Rectal smooth muscle tissue (tissue), 1 donor: ENCODE results near the gene TMED1.

Experiments
- H3K27ac ChIP-seq: one replicate; pipeline ENCODE4 v1.7.0; 2013; ENCODE audit warnings: low read depth, low read length, inconsistent platforms
- H3K27me3 ChIP-seq: one replicate; pipeline ENCODE4 v1.7.0; 2013; ENCODE audit warnings: low read length; ENCODE audit not compliant: control insufficient read depth, insufficient read depth
- H3K36me3 ChIP-seq: one replicate; pipeline ENCODE4 v1.7.0; 2013; ENCODE audit warnings: low read length; ENCODE audit not compliant: control insufficient read depth, insufficient read depth
- H3K4me1 ChIP-seq: one replicate; pipeline ENCODE4 v1.7.0; 2013; ENCODE audit warnings: low read length; ENCODE audit not compliant: control insufficient read depth, insufficient read depth
- H3K4me3 ChIP-seq: one replicate; pipeline ENCODE4 v1.7.0; 2013; ENCODE audit warnings: low read length
- H3K9ac ChIP-seq: one replicate; pipeline ENCODE4 v1.7.0; 2013; ENCODE audit warnings: low read length

Gene TMED1

DNA sequence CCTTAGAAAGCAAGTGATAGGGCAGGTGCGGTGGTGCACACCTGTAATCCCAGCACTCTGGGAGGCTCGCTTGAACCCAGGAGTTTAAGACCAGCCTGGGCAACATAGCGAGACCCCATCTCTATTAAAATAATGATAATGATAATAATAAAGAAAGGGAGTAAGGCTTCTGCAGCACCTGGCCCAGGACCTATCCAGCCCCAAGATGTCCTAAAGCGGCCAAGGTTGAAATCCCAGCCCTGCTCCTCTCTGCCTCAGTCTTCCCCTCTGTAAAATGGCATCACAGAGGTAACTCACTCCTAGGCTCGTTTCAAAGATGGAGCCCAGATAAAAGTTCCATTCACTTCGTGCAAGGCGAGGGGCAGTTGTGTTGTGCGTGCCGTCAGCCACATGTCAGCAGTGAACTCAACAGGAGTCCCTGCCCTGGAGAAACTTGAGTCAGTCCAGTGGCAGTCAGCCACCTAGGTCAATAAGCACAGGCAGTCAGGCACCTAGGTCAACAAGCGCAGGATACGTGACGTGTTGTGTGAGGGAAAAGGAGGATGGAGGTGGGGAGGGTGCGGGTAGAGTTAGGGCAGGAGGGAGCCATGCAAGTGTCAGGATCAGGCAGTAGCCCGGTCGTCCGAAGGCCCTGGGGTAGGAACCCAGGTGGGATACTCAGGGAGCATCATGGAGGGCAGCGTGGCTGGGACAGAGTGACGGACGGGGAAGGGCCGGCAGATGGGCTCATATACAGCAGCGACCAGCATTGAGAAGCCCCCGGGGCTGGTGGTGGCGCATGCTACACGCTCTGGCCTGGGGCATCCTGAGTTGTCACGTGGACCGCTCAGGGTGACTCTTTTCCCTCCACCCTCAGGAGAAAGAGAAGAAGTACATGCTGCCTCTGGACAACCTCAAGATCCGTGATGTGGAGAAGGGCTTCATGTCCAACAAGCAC lies 16.6 kb downstream of the TMED1 start:
- Histone ChIP-seq H3K36me3 (peaks cover 24% of the 10 kb centered on the region), H3K4me3 (no peak overlapping the region), H3K27ac (no peak overlapping the region), H3K4me1 (no peaks in the 10 kb centered on the region), H3K27me3 (no peaks in the 10 kb centered on the region), H3K9ac (no peak overlapping the region)

DNA sequence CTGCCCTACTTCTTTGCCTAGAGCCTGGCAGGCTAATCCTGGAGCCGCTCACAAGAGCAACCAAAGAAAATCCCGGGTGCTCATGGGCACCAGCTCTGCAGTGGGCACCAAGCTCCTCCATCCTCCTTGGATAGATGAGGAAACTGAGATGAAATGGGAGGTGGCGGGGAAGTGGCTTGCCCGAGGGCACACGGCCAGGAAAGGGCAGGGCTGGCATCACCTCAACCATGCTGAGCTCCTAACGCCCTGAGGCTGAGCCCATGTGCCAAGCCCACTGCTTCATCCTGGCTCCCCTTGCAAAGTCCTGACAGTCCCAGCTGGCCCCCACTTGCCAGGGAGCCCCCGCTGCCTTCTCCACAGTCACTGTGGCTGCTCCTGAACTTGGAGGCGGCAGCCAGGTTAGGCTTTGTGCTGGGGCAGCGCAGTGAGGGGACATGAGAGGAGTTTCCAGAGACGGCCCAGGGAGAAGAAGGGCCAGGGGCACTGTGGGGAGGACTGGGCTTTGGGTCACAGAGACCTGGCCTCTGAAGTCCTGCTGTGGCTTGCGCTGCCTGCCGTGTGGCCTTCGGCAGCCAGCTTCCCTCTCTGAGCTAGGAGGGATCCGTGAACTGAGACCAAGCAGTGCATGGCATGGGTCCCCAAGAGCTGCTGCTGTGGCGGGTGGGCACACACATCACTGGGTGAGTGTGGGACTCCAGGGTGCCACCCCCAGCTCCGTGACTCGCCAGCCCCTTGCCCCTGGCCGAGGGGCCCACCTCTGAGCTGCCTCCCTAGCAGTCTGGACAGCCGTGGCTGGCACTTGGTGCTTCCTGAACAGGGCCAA lies 17.5 kb downstream of the TMED1 start:
- no peak overlapping the region for H3K4me3 ChIP-seq
- no peak overlapping the region for H3K9ac ChIP-seq

DNA sequence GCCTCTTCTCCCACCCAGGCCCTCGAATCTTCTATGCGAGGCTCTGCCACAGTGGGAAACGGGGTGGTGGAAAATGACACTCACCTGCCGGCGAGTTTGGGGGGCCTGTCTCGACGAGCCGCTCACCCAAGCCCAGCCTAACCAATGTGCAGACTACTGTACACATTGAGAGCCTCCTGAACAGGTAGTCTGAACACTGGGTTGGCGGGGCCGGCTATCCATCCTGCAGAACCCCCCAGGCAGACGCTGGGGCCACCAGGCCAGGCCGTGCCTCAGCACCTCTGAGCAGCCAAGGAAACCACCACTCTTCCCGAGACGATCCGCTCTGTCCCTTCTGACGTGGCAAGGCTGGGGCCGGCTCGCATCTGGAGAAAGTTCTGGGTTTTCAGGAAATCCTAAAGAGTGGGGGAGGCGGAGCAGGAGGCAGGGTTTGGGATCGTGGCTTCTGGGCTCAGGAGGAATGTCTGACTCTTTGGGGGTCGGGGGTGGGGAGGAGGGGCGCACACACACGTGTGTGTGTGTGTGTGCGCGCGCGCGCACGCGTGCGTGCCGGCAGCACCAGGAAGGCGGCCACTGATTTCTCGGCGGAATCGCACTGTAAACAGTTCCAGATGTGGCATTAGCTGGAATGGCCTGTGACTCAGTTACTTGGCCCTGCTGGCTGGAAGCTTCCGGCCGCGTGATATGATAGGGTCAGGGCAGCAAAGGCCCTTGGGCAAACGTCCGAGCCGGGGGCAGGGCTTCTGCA lies 18.5 kb downstream of the TMED1 start:
- Histone ChIP-seq H3K4me3 (peak overlapping the region; percentile 43), H3K27me3 (no peaks in the 10 kb centered on the region), H3K27ac (peak overlapping the region; percentile 48), H3K36me3 (peaks cover 18% of the 10 kb centered on the region), H3K9ac (no peak overlapping the region), H3K4me1 (no peaks in the 10 kb centered on the region)

More for the DNA sequence above, 17.5 kb downstream of the TMED1 start:
- Histone ChIP-seq H3K36me3 (peaks cover 18% of the 10 kb centered on the region), H3K27ac (peak overlapping the region; percentile 20), H3K27me3 (no peaks in the 10 kb centered on the region), H3K4me1 (no peaks in the 10 kb centered on the region)

DNA sequence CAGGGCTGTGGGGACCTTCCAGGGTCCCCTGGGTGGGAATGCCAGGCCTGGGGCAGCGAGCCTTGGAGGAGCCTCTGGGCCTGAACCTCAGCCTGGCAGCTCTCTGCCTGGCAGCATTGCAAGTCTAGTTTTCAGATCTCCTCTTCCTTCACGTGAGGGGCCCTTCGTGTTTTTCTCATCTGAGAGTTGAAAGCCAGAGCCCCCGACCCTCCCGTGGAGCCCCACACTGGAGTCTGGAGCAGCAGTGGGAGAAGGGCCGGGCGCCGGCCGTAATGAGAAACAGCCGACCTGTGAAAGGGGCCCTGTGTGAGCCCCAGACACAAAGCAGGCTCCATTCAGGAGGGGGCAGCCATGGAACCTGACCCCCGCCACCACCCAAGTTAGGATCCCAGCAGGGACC lies 19.3 kb downstream of the TMED1 start:
- Histone ChIP-seq H3K36me3 (peaks cover 18% of the 10 kb centered on the region), H3K9ac (no peak overlapping the region), H3K27ac (peak overlapping the region; percentile 48), H3K27me3 (no peaks in the 10 kb centered on the region), H3K4me3 (peak overlapping the region; percentile 43), H3K4me1 (no peaks in the 10 kb centered on the region)

DNA sequence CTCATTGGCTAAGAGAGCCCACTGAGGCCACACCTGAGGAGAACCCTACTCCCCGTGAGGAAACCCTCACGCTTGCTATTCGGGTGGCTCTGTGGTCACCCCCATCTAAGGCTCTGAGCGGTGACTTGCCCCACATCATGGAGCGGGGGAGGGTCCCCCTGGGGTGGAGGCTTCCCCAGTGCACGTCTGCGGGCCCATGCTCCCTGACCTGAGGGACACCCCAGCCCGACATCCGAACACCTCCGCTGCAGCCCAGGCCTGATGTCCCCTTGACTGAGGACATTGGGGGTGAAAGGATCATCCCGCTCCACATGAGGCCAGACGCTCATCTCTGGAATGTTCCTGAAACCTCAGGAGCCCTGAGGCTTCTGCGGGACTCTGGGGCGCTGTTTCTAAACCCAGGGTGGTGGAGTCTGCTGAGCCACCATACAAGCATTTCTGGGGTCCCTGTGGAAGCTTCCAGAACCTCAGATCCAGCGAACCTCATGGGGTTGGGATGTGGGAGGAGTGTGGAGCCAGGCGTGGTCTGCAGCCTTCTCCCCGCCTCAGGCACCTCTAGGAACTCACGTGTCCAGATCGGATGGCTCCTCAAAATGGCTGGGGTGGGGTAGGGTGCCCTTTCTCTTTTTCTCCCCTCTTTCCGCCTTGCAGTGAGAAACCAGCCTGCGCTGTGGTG lies 19.9 kb downstream of the TMED1 start:
- Histone ChIP-seq H3K4me3 (peak overlapping the region; percentile 43), H3K27me3 (no peaks in the 10 kb centered on the region), H3K9ac (no peak overlapping the region), H3K4me1 (no peaks in the 10 kb centered on the region), H3K27ac (no peak overlapping the region), H3K36me3 (peaks cover 18% of the 10 kb centered on the region)

DNA sequence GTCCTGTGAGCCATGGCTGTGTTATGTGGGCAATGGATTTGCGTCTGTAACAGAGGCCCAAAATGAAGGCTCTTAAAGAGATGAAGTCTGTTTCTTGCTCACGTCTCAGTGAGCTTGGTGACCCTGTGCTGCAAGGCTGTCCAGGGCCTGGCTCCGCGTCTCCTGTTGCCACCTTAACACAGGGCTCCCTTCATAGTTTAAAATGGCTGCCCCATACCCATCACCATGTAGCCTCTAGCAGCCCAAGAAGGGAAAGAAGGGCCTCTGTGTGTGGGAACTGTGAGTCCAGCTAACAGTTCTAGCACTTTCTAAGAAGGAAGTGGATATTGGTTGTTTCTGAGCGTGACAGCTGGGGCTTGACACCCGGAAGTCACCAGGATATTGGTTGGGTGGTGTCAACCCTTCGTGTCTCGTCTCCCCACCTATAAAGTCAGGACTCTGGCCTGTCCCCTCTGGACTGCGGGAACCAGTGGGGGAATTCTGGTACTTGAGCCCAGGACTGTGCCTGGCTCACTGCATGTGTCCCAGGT lies 20.9 kb downstream of the TMED1 start:
- H3K36me3 ChIP-seq: peaks cover 10% of the 10 kb centered on the region

DNA sequence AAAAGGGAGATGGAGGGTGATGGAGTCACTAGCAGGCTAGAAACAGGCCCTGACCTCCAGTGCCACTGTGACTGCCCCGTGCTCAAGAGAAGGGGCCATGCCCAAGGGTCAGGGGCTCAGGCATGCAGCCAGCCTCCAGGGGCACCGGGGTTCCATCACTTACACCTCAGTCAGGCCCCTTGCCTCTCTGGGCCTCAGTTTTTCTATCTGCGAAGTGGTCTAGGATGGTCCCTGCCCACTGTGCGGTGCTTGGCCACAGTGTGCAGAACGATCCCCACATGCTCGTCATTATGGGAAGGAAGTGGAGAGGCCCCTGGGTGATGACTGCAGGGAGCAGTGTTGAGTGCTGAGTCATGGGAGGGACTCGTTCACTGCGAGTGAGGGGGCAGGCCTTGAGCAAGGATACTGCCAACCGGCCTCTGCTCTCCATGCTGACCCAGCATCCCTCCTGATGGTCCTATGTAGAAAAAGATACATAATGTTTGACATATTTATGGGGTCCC lies 23.1 kb downstream of the TMED1 start:
- H3K27me3 ChIP-seq: no peaks in the 10 kb centered on the region
- peaks cover 19% of the 10 kb centered on the region for H3K36me3 ChIP-seq
- no peak overlapping the region for H3K27ac ChIP-seq
- H3K9ac ChIP-seq: no peak overlapping the region
- no peaks in the 10 kb centered on the region for H3K4me1 ChIP-seq
- H3K4me3 ChIP-seq: no peak overlapping the region

More for the DNA sequence above, 20.9 kb downstream of the TMED1 start:
- no peak overlapping the region for H3K9ac ChIP-seq
- H3K4me3 ChIP-seq: no peak overlapping the region
- no peaks in the 10 kb centered on the region for H3K27me3 ChIP-seq
- no peak overlapping the region for H3K27ac ChIP-seq
- no peaks in the 10 kb centered on the region for H3K4me1 ChIP-seq

DNA sequence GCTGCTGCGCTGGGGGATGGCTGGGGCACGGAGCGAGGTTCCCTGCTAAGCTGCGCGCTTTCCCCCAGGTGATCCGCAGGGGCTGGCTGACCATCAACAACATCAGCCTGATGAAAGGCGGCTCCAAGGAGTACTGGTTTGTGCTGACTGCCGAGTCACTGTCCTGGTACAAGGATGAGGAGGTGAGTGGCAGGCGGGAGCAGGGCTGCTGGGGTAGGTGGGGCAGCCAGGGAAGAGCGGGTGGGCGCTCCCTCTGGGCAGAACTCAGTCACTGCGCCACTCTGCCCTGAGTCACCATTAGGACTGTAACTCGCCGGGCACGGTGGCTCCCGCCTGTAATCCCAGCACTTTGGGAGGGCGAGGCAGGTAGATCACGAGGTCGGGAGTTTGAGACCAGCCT lies 23.8 kb downstream of the TMED1 start:
- Histone ChIP-seq H3K36me3 (peaks cover 19% of the 10 kb centered on the region), H3K4me3 (no peak overlapping the region), H3K27me3 (no peaks in the 10 kb centered on the region), H3K4me1 (no peaks in the 10 kb centered on the region), H3K27ac (no peak overlapping the region), H3K9ac (no peak overlapping the region)

DNA sequence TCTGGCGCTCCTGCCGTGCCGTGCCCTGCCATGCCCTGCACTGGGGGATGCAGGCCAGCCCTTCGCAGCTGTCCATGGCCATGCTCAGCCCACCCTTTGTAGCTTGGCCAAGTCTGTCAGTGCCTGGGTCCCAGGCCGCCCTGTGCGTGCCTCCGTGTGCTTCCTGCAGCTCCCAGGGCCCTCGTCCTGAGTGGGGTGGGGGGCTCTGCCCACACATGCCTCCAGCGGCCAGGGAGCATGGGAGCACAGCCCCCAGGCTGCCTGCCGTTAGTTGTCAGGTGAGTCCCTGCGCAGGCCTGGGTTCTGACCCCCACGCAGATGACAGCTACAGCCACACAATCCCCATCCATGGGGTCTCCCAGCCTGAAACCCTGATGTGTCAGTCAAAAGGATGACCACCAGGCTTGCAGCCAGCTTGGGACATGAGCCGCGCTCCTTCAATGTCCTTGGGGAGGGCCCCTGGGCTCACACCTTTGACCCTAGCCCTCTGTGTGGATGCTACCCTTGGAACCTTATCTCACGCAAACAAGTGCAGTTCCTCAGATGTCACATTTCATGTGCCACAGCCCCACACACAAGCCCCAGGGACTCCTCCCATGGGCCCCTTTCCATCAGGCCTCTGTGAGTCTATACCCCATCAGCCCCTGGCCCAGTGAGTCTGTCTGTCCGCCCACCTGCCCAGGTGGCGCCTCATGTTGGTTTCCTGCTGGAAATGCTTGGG lies 24.5 kb downstream of the TMED1 start:
- H3K9ac ChIP-seq: no peak overlapping the region
- H3K36me3 ChIP-seq: peaks cover 19% of the 10 kb centered on the region
- no peaks in the 10 kb centered on the region for H3K27me3 ChIP-seq
- no peak overlapping the region for H3K27ac ChIP-seq
- no peaks in the 10 kb centered on the region for H3K4me1 ChIP-seq
- no peak overlapping the region for H3K4me3 ChIP-seq

DNA sequence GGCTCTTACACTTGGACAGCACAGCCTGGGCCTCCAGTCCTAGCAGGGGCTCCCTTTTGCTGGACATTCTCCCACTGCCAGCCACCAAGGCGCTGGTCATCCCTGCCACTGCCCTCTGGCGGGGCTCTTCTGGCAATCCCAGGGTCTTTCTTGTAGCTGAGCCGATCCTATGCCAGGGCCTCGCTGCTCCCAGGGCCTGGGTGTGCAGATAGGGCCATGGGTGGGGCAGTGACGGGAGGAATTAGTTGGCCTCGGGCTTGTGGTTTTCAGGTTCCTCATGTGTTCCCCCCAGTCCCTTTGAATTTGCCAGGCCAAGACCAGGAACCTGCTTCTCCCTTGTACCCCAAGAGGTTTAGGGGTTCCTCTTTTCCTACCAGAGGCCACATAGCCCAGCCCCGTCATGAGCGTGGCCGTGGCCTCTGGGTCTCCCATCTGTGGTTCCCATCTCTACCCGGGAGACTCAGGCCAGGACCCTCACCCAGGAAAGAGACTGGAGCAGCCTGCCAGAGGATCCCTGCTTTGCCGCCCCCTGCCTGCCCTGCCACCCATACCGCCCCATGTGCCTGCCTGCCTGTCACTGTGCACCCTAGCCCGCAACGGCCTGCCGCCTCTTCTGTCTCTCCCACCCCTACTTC lies 26.2 kb downstream of the TMED1 start:
- Histone ChIP-seq H3K27ac (no peak overlapping the region), H3K4me3 (no peak overlapping the region), H3K4me1 (no peaks in the 10 kb centered on the region), H3K9ac (no peak overlapping the region), H3K27me3 (no peaks in the 10 kb centered on the region), H3K36me3 (peaks cover 23% of the 10 kb centered on the region)
